NCI-H345 treated with DMSO at 0.1 percent for 48 hours (cell line): ENCODE measurements around the gene OVAAL.

Source experiments
- DNase-seq: peaks from one replicate; lab custom pipeline; 2025; ENCODE audit not compliant: unreplicated experiment; lab: John Stamatoyannopoulos, UW

Gene OVAAL

DNA sequence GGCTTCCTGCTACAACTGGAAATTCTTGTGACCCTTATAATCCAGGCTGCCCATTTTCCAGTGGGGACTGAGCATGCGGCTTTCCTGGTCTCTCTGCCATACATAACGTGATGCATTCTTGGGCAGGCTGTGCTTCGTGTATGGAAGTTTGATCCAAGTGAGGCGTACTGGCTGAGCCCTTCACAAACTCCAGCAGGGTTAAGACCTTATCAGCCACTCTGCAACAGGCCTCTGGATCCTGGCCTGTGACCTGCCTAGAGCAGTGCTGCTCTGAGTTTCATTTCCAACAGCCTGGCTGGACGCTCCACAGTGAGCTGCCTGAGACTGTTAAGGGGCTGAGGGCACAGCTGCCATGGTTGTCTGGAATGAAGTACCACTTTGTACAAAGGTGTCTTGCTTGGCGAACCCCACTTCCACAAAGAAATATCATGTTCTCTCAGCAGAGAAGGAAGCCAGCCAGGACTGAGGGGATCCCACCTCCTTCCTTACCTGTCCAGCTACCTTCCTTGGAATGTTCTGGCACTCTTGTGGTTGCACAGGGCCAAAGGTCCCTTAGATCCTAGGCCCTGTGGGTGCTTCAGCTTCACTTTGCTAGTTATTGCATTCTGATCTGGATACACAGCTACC lies 44.6 kb downstream of the OVAAL start:
- no peak for DNase-seq

GRCh38 chr1:180603850-180604226 lies 45.1 kb downstream of the OVAAL start:
- no peak for DNase-seq

GRCh38 chr1:180606155-180606554 lies 47.4 kb downstream of the OVAAL start:
- DNase-seq: no peak

DNA sequence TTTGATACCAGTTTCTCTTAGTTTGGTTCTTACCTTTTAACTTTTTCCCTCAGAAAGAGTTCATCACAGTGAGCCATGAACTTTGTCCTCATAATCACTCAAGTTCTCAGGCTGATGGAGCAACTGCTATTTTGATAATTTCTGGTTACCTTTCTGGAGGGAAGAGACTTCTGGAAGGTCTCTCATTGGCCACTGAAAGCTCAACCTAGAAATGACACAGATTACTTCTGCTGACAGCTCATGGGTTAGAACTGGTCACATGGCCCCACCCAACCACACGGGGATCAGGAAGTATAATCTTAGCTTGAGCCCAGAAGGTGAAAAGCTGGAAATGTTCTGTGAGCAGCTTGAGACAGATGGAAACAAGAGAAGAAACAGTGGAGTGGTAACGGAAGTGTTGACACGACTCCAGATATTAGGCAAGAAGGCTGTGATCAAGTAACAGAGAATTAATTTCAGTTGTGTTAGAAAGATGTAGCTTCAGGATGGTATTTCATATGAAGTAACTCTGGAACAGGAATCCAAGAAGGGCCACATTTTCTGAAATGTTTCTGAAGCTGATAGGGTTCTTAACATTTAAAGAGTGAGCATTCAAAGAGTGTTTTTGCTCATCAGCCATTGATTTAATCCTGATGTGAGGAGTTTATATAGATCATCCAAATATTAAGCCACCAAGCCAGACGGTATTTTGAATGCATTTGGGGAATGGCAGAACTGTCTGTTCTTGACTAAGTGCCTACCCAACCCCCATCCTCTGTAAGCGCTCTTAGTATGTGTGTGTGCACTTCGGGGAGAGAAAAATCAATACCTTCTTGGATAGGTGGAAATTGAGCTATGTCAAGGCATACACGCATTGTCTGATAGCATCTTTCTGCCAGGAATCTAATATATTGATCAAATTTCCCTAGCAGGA lies 51.1 kb downstream of the OVAAL start:
- DNase-seq: no peak

DNA sequence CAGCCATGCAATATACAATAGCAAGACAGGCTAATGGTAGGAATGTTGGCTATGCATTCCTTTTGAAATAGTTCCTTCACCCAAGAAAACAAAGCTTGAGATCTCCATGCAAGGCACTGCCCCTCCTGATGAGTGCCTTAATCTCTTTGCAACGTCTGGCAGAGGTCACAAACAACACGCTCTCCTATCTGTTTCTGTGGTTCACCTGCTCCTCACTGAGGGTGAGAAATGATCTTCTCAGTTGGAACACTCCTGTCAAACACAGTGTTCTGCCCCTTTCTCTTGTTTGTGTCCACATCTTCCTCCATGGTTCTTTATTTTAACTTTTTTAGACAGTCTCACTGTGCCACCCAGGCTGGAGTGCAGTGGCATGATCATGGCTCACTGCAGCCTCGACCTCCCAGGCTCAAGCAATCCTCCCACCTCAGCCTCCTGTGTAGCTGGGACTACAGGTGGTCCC lies 51.8 kb downstream of the OVAAL start:
- no peak for DNase-seq

- no peak for DNase-seq
Observed at GRCh38 chr1:180611016-180611930, 52.5 kb downstream of the OVAAL start.

GRCh38 chr1:180612632-180613031 lies 53.9 kb downstream of the OVAAL start:
- DNase-seq: no peak

DNA sequence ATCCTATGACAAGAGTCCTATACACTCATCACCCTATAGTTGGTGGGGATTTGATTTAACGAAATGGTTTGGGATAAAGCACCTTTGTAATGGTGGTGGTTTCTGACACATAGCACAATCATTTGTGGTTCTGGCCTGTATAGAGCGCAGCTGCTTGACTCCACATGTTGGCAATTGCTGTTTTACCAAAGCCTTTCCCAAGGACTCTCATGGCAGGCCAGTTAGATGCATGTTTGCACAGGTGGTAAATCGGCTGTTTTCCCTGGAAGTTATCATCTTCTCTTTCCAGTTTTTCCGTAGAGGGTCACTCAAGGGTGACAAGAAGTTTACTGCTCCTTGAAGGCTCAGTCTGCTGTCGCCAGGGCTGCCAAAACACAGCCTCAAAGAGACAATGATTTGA lies 56.0 kb downstream of the OVAAL start:
- DNase-seq: no peak

GRCh38 chr1:180615493-180616290 lies 56.9 kb downstream of the OVAAL start:
- DNase-seq: no peak
